ENCODE measurements around the gene GSC2. TPM values are rescaled to one million over a fixed set of nuclear protein-coding genes. Genes with fewer than 3 reads are reported as not detected.

GSC2 gene
- total RNA-seq, 1 donor = not detected

DNA sequence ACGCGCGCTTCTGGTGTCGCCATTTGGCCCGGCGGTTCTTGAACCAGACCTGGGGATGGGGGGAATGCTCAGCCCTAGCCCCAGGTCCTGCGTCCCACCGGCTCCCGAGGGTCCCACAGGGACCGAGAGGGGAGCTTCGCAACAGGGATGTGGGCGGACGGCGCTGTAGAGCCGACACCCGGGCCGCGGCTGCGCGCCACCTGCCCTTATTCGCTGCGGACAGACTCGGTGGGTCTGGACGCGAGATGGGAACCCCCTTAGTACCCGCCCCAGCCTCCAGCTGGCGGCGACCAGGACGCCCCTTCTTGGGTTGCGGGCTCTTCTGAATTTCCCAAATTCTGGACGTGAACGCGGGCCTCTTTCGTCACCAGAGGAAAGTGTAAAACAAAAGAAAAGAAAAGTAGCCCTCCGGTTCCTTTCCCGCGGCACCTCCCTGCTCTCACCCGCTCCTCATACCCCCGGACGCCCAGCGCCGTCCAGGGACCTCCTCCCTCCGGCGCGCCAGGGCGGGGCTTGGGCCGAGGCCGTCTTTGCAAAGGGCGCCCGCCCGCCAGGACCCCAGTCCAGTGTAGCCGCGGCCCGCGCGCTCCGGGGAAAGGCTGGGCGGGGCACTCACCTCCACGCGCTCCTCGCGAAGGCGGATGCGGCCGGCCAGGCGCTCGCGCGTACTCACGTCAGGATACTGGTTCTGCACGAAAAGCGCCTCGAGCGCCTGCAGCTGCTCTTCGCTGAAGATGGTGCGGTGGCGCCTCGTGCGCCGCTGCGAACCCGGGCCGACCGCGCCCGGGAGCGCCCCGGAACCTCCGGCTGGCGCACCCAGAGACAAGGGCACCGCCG lies 827 bp downstream of the GSC2 start:
- Histone ChIP-seq H3K9me3 (ENCODE audit: low read depth, low read length) (no peaks in the 10 kb centered on the region), H3K4me3 (ENCODE audit: low read length) (no peak overlapping the region), H3K27me3 (ENCODE audit: insufficient read depth, low read length) (peaks cover 45% of the 10 kb centered on the region)

DNA sequence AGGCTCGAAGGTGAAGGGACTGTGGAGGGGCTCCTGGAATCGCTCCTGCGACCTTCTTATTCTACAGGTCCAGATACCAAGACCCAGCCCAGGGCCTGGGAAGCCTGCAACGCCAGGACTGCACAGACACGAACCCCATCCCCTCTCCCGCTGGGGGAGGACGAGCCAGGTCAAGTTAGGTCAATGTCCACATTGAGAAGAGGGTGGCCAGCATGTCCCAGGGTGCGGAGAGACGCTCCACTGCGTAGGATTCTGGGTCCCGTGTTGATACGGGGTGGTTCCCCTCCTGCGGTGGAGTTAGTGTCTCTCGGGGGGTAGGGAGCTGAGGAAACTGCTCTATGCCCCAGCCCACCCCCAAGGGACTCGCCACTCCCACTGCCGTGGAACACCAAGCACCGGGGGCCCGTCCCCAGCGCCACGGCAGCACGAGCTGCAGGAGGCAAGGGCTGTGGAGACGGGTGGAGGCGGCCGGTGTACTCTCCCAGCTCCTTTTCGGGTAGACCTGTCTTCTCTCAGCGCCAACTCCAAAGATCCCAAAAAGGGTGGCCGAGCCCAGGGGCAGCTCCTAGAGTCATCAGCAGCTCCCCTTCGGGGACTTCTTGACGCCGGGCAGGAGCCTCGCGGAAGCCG lies 1.6 kb downstream of the GSC2 start:
- H3K27me3 ChIP-seq (ENCODE audit: insufficient read depth, low read length) = peaks cover 45% of the 10 kb centered on the region
- H3K9me3 ChIP-seq (ENCODE audit: low read depth, low read length) = no peaks in the 10 kb centered on the region
- H3K4me3 ChIP-seq (ENCODE audit: low read length) = no peak overlapping the region
- peaks cover 14% of the 10 kb centered on the region for H3K4me1 ChIP-seq (ENCODE audit: insufficient read depth, low read length)

More for the DNA sequence above, 827 bp downstream of the GSC2 start:
- H3K4me1 ChIP-seq (ENCODE audit: insufficient read depth, low read length) = peaks cover 6% of the 10 kb centered on the region

DNA sequence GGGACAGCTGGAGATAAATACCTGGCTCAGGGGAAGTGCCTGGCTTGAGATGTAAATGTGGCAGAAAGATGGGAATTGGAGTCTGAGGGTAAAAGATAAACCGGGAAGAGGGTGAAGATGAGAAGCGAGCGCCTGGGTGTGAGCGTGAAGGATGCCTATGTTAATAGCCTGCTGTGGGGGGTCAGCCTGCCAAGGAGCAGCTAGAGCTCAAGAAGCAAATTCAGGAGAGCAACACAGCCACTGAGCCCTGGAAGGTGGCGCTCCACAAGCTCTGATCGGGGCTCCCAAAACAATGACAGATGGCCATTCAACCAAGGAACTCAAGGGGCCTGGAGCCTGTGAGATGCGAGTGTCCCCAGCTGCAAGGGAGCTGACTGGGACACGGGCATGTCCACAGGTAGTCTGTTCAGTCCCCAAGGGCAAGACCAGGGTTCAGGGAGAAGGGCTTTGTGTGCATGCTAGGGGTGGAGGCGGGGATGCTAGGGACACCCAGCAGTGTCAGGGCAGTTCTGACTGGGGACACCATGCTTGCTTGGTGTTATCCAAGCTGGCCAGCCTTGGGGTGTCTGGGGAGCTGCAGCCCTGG lies 2.8 kb downstream of the GSC2 start:
- Histone ChIP-seq H3K4me1 (ENCODE audit: insufficient read depth, low read length) (peaks cover 18% of the 10 kb centered on the region), H3K27me3 (ENCODE audit: insufficient read depth, low read length) (peaks cover 40% of the 10 kb centered on the region), H3K9me3 (ENCODE audit: low read depth, low read length) (no peaks in the 10 kb centered on the region), H3K4me3 (ENCODE audit: low read length) (no peak overlapping the region)

DNA sequence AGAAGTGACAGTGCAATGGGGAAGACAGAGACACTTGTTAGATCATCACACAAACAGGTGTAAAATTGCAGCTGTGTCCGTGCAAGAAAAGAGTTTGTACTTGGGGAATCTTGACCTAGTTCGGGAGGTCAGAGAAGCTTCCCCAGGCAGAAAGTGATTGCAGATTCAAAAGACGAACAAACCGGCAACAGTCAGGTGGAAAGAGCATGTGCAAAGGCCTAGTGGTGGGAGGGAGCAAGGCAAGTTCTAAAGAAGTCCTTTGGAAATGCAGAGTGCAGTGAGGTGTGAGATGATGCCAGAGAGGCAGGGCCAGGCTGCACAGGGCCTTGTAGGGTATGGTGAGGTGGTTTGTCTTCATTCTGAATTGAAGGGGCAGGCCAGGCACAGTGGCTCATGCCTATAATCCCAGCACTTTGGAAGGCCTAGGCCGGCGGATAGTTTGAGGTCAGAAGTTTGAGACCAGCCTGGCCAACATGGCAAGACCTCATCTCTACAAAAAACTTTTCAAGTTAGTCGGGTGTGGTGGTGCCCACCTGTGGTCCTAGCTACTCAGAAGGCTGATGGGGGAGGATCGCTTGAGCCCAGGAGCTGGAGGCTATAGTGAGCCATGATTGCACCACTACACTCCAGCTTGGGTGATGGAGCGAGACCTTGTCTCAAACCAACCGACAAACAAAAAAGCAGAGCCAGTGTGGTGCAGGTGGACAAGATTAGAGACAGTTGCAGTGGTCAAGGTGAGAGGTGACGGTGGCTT lies 3.7 kb downstream of the GSC2 start:
- Histone ChIP-seq H3K27me3 (ENCODE audit: insufficient read depth, low read length) (peaks cover 32% of the 10 kb centered on the region), H3K4me1 (ENCODE audit: insufficient read depth, low read length) (peaks cover 18% of the 10 kb centered on the region), H3K4me3 (ENCODE audit: low read length) (no peak overlapping the region), H3K9me3 (ENCODE audit: low read depth, low read length) (no peaks in the 10 kb centered on the region)

DNA sequence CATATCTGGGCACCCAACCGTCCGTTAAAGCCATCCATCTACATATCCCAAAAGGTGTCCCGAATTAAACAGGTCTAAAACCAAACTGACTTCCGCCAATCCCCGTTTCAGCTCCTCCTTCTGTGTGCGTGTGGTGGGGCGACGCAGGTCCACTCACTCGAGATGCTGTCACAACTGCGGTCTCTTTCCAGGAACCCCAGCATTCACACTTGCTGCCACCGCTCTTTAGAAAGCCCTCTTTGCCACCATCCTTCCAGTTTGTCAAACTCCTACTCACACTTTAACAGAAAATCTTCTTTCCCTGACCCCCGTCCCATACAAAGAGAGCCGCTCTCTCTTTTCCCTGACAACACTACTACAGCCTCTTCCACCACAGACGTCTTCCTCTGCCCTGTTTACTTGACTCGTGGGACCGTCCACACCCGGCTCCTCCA lies 6.1 kb downstream of the GSC2 start:
- H3K4me1 ChIP-seq (ENCODE audit: insufficient read depth, low read length) = peaks cover 11% of the 10 kb centered on the region
- peak overlapping the region; percentile 79 for H3K4me3 ChIP-seq (ENCODE audit: low read length)
- H3K9me3 ChIP-seq (ENCODE audit: low read depth, low read length) = no peaks in the 10 kb centered on the region
- peaks cover 16% of the 10 kb centered on the region for H3K27me3 ChIP-seq (ENCODE audit: insufficient read depth, low read length)

DNA sequence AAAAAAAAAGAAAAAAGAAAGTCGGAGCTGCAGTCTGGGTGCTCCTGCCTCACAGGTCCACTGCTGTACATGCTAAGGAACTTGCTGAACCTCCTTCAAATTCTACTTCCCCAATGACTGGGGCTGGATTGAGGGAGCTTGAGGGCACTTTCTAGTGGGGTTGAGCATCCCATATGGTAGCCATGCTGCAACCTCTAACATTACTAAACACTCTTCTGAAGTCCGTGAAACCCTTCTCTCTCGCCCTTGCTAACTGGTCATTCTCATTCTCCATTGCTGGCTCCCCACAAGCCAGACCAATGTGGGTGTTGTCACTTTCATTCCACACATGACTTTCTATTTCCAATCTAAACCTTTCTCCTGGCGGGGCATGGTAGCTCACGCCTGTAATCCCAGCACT lies 6.9 kb downstream of the GSC2 start:
- no peaks in the 10 kb centered on the region for H3K9me3 ChIP-seq (ENCODE audit: low read depth, low read length)
- H3K4me3 ChIP-seq (ENCODE audit: low read length) = no peak overlapping the region
- H3K4me1 ChIP-seq (ENCODE audit: insufficient read depth, low read length) = peaks cover 11% of the 10 kb centered on the region
- peaks cover 8% of the 10 kb centered on the region for H3K27me3 ChIP-seq (ENCODE audit: insufficient read depth, low read length)

DNA sequence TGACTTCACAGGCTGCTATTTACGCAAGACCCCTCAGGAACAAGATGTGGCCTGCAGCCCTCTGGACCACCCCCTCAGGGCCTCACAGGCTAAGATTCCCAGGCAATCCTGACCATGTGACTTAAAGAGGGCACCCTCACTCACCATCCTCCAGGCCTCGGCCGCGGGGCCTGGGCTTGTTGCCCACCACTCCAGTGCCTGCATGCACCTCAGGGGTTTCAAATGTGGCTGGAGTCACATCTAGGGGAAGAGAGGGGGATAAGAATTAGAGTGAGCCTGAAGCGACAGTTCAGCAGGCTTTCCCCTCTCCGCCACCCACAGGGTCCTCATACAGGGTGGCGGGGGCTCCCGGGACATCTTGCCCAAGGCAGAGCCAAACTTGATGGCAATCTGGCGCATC lies 7.7 kb downstream of the GSC2 start:
- peaks cover 11% of the 10 kb centered on the region for H3K4me1 ChIP-seq (ENCODE audit: insufficient read depth, low read length)

DNA sequence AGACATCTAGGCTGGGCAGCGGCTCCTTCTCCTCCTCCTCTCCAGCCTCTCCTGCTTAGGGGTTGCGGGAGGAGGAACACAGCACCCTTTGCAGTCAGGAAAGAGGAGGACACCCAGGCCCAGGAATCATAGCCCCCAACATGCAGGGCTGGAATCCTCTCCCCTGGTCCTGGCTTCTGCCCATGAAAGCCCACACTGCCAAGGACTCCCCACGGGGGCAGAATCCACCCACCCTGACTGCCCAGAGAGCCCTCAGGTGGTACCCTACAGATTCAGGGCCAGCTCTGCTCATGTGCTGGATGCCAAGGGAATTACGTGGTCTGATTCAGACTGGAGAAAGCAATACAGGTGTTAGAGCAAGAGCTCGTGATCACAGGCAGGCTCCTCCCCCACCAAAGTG lies 10.1 kb downstream of the GSC2 start:
- Histone ChIP-seq H3K9me3 (ENCODE audit: low read depth, low read length) (no peaks in the 10 kb centered on the region), H3K27me3 (ENCODE audit: insufficient read depth, low read length) (no peaks in the 10 kb centered on the region), H3K4me1 (ENCODE audit: insufficient read depth, low read length) (peaks cover 11% of the 10 kb centered on the region), H3K4me3 (ENCODE audit: low read length) (no peak overlapping the region)

More for the DNA sequence above, 7.7 kb downstream of the GSC2 start:
- Histone ChIP-seq H3K4me3 (ENCODE audit: low read length) (no peak overlapping the region), H3K9me3 (ENCODE audit: low read depth, low read length) (no peaks in the 10 kb centered on the region), H3K27me3 (ENCODE audit: insufficient read depth, low read length) (peaks cover under 1% of the 10 kb centered on the region)

DNA sequence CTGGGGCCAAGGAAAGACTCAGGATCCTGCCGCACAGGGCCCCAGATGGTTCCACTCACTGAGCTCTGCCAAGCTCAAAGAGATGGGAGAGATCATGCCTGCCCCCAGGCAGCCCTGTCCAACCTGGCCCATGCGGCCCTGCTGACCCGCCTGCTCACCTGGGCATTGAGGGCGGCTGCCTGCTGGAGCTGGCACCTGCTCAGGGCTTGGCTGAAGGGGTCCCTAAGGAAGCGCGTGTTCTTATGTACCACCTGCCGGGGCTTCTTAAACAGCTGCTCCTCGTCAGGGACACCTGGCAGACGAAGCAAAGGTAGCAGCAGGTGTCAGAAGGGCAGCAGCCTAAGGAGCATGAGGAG lies 11.1 kb downstream of the GSC2 start:
- H3K4me3 ChIP-seq (ENCODE audit: low read length) = no peak overlapping the region
- H3K9me3 ChIP-seq (ENCODE audit: low read depth, low read length) = no peaks in the 10 kb centered on the region

DNA sequence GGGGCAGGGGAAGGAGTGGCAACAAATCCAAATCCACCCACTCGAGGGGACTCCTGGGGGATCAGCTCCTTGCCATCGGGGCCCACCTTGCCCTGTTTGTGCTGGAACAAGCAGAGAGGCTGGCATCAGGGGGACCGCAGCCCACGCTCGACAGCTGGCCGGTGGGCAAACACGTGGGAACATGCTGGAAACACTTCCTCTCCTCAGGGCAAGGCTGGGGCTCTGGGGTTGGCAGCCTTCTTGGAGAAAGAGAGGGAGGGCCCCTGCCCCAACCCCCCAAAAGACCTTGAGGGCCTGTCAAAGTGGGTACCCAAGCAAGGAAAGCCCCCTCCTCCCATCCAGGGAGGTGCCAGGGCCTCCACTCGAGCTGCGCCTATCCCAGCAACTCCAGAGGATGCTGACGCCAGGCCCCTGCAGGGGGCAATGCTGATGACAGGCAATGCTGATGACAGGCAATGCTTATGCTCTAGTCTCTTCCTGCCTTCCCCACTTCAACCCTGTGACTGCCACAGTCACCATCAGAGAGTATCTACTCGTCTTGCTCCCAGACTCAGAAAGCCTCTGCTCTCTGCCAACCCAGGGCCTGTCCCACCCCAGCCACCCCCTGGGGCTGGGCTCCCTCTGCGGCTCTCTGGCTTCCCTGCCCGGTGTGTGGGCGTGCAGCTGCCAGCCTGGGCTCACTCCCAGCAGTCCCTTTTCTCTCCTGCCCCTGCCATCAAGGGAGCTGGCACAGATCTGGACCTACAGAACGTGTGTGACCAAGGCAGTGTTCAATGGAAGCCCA lies 11.7 kb downstream of the GSC2 start:
- Histone ChIP-seq H3K27me3 (ENCODE audit: insufficient read depth, low read length) (no peaks in the 10 kb centered on the region), H3K4me3 (ENCODE audit: low read length) (no peak overlapping the region), H3K4me1 (ENCODE audit: insufficient read depth, low read length) (peaks cover 3% of the 10 kb centered on the region), H3K9me3 (ENCODE audit: low read depth, low read length) (no peaks in the 10 kb centered on the region)

More for the DNA sequence above, 11.1 kb downstream of the GSC2 start:
- peaks cover 9% of the 10 kb centered on the region for H3K4me1 ChIP-seq (ENCODE audit: insufficient read depth, low read length)
- H3K27me3 ChIP-seq (ENCODE audit: insufficient read depth, low read length) = no peaks in the 10 kb centered on the region

DNA sequence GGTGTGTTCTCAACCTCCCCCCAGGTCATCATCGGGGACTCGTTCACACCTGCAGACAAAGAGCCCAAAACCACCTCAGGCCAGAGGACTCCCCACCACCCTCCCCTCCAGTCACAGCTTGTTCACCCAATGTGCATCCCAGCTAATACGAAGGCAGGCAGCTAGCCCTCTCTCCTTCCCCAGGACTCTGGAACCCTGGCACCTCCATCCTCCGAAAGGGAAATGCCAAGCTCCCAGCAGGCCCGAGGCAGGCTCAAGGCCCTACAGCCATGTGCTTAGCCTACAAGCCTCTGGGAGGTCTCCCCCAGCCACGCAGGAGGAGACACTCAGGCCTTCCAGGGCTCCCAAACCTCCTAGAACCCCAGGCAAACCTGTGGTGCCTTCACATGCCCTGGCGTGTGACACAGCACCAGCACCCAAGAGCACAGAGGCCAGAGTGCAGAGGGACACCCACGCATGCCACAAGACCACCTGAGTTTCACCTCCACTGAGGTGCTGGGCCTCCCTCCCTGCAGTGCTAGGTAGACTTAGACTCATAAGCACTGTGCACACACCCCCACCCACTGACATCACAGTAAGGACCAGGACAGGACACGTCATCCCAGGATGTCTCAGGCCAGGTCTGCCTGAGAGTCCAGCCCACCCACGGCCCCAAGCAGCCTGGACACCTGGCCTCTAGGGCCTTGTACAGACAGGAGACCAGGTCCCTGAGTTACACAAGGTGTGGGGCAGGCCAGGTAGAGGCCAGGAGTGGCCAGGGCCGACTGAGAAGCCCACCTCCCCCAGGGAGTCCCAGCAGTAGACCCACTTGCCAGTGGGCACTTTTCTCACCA lies 12.5 kb downstream of the GSC2 start:
- Histone ChIP-seq H3K9me3 (ENCODE audit: low read depth, low read length) (no peaks in the 10 kb centered on the region), H3K4me1 (ENCODE audit: insufficient read depth, low read length) (no peaks in the 10 kb centered on the region), H3K27me3 (ENCODE audit: insufficient read depth, low read length) (no peaks in the 10 kb centered on the region)

DNA sequence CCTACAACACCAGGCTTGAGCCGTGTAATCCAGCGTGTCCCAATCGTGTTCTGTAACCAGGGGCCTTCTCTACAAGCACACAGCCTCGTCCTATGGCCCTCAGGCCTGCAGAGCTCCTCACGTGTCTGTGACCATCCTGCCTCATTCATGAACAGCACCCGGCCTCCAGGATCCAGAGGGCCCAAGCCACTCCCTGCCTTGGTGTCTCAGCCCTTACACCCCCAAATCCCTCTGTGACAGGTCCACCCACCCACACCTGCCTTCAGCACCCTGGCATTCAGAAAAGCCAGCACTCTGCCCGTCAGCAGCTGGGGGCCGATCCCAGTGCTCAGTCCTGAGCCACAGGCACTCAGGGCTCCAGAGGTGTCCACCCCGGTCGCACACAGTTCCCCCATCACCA lies 13.2 kb downstream of the GSC2 start:
- H3K9me3 ChIP-seq (ENCODE audit: low read depth, low read length) = no peaks in the 10 kb centered on the region
- no peak overlapping the region for H3K4me3 ChIP-seq (ENCODE audit: low read length)
- H3K27me3 ChIP-seq (ENCODE audit: insufficient read depth, low read length) = no peaks in the 10 kb centered on the region
- no peaks in the 10 kb centered on the region for H3K4me1 ChIP-seq (ENCODE audit: insufficient read depth, low read length)

More for the DNA sequence above, 12.5 kb downstream of the GSC2 start:
- no peak overlapping the region for H3K4me3 ChIP-seq (ENCODE audit: low read length)

DNA sequence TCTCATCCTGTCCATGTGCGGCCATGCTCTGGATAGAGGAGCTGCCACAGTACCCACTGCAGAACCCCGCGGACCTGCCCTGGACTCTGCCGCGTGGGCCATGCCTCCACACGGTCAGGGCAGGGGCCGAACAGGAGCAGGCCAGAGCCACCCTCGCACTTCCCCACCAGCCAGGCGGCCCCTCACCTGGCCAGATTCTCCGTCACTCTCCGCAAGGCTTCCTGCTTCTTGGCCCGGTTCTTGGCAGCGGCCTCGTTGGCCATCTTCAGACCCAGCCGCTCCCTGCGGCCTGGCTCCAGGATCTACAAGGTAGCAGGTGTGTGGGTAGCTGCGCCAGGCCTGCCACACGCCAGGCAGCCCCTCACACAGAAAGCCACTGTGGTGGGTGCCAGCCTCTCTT lies 15.2 kb downstream of the GSC2 start:
- Histone ChIP-seq H3K9me3 (ENCODE audit: low read depth, low read length) (no peaks in the 10 kb centered on the region), H3K4me1 (ENCODE audit: insufficient read depth, low read length) (no peaks in the 10 kb centered on the region)

More for the DNA sequence above, 15.2 kb downstream of the GSC2 start:
- H3K27me3 ChIP-seq (ENCODE audit: insufficient read depth, low read length) = no peaks in the 10 kb centered on the region
- H3K4me3 ChIP-seq (ENCODE audit: low read length) = no peak overlapping the region

Data from mononuclear cell (primary cell).